Measurements from ENCODE around the gene USE1.

The USE1 gene

DNA sequence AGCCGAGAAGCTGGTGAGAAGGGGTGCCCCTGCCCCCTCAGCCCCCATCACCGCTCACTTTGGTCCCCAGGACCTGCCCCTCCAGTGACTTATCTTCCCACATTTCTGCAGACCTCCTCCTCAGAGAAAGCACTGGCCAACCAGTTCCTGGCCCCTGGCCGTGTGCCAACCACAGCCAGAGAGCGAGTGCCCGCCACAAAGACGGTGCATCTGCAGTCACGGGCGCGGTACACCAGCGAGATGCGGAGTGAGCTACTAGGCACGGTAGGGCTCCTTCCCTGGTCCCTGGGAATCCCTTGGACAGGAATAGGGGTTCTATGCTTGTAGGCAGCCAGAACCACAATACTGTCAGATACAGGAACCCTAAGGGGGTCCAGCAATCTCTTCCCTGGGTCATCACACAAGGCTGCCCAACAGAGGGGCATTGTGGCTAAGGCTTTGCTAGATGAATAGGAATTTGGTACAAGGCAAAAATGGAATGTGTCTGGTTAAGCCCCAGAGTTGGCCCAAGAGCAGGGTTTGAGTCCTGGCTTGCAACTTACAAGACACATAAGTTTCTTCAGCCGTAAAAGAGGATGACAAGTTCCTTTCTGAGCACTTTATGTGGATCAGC lies 1.0 kb downstream of the USE1 start:
- peak overlapping the region; percentile 76 to 87 for H3K4me3 ChIP-seq (ENCODE audit: low read depth in 1 of 2, low read length in 2 of 2)
- H3K4me1 ChIP-seq (ENCODE audit: control insufficient read depth in 1 of 2, insufficient read depth in 2 of 2, low read length in 2 of 2), result peaks cover 12 to 19% of the 10 kb centered on the region in 2 donors
- no peak overlapping the region for H3K27ac ChIP-seq (ENCODE audit: low read depth, low read length)
- H3K36me3 ChIP-seq (ENCODE audit: control insufficient read depth in 1 of 2, insufficient read depth in 2 of 2, low read length in 2 of 2), result peaks cover 4 to 38% of the 10 kb centered on the region in 2 donors
- peak overlapping the region in 1 of 2 donors; percentile 38 for H3K9ac ChIP-seq (ENCODE audit: low read depth in 1 of 2, low read length in 2 of 2)
- no peaks in the 10 kb centered on the region for H3K9me3 ChIP-seq (ENCODE audit: control insufficient read depth in 1 of 2, low read length in 2 of 2)
- no peaks in the 10 kb centered on the region for H3K27me3 ChIP-seq (ENCODE audit: control insufficient read depth in 1 of 2, insufficient read depth in 2 of 2, low read length in 2 of 2)

- peaks cover 4 to 23% of the 10 kb centered on the region in 2 donors for H3K36me3 ChIP-seq (ENCODE audit: control insufficient read depth in 1 of 2, insufficient read depth in 2 of 2, low read length in 2 of 2)
- peaks cover 12 to 19% of the 10 kb centered on the region in 2 donors for H3K4me1 ChIP-seq (ENCODE audit: control insufficient read depth in 1 of 2, insufficient read depth in 2 of 2, low read length in 2 of 2)
- no peak overlapping the region for H3K4me3 ChIP-seq (ENCODE audit: low read depth in 1 of 2, low read length in 2 of 2)
- H3K27ac ChIP-seq (ENCODE audit: low read depth, low read length), result no peak overlapping the region
- no peak overlapping the region for H3K9ac ChIP-seq (ENCODE audit: low read depth in 1 of 2, low read length in 2 of 2)
- no peaks in the 10 kb centered on the region for H3K27me3 ChIP-seq (ENCODE audit: control insufficient read depth in 1 of 2, insufficient read depth in 2 of 2, low read length in 2 of 2)
- H3K9me3 ChIP-seq (ENCODE audit: control insufficient read depth in 1 of 2, low read length in 2 of 2), result no peaks in the 10 kb centered on the region
These were observed 4.1 kb downstream of the USE1 start for GRCh38 chr19:17219286-17219685.

GRCh38 chr19:17220207-17220758 lies 5.1 kb downstream of the USE1 start:
- no peaks in the 10 kb centered on the region for H3K9me3 ChIP-seq (ENCODE audit: control insufficient read depth in 1 of 2, low read length in 2 of 2)
- H3K36me3 ChIP-seq (ENCODE audit: control insufficient read depth in 1 of 2, insufficient read depth in 2 of 2, low read length in 2 of 2), result peaks cover 4 to 23% of the 10 kb centered on the region in 2 donors
- H3K27ac ChIP-seq (ENCODE audit: low read depth, low read length), result no peak overlapping the region
- peaks cover 6 to 13% of the 10 kb centered on the region in 2 donors for H3K4me1 ChIP-seq (ENCODE audit: control insufficient read depth in 1 of 2, insufficient read depth in 2 of 2, low read length in 2 of 2)
- no peak overlapping the region for H3K9ac ChIP-seq (ENCODE audit: low read depth in 1 of 2, low read length in 2 of 2)
- no peak overlapping the region for H3K4me3 ChIP-seq (ENCODE audit: low read depth in 1 of 2, low read length in 2 of 2)
- no peaks in the 10 kb centered on the region for H3K27me3 ChIP-seq (ENCODE audit: control insufficient read depth in 1 of 2, insufficient read depth in 2 of 2, low read length in 2 of 2)

DNA sequence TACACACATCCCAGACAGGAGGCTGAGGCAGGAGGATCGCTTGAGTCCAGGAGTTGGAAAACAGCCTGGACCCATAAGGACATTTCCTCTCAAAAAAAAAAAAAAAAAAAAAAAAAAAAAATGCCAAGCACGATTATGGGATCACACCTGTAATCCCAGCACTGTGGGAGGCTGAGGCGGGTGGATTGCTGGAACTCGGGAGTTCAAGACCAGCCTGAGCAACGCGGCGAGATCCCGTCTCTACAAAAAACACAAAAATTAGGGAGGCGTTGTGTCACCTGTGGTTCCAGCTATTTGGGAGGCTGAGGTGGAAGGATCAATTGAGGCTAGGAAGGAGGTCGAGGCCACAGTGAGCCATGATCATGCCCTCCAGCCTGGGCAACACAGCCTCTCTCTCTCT lies 9.9 kb downstream of the USE1 start:
- Histone ChIP-seq H3K27me3 (ENCODE audit: control insufficient read depth in 1 of 2, insufficient read depth in 2 of 2, low read length in 2 of 2) (no peaks in the 10 kb centered on the region), H3K4me3 (ENCODE audit: low read depth in 1 of 2, low read length in 2 of 2) (no peak overlapping the region)

GRCh38 chr19:17226002-17226933 lies 11.1 kb downstream of the USE1 start, which contains the start of gene OCEL1:
OCEL1 (plus strand) TSS chr19:17226226; CDS start chr19:17226248, 22 bp downstream.
- Histone ChIP-seq H3K4me1 (ENCODE audit: control insufficient read depth in 1 of 2, insufficient read depth in 2 of 2, low read length in 2 of 2) (no peaks in the 10 kb centered on the region), H3K27ac (ENCODE audit: low read depth, low read length) (peak within 1 kb of the TSS; percentile 91), H3K27me3 (ENCODE audit: control insufficient read depth in 1 of 2, insufficient read depth in 2 of 2, low read length in 2 of 2) (no peaks in the 10 kb centered on the region), H3K4me3 (ENCODE audit: low read depth in 1 of 2, low read length in 2 of 2) (peak within 1 kb of the TSS; percentile 72 to 79), H3K36me3 (ENCODE audit: control insufficient read depth in 1 of 2, insufficient read depth in 2 of 2, low read length in 2 of 2) (peaks cover 0 to 22% of the 10 kb centered on the region in 2 donors), H3K9ac (ENCODE audit: low read depth in 1 of 2, low read length in 2 of 2) (peak within 1 kb of the TSS; percentile 51 to 63), H3K9me3 (ENCODE audit: control insufficient read depth in 1 of 2, low read length in 2 of 2) (no peaks in the 10 kb centered on the region)

More for the DNA sequence above, 9.9 kb downstream of the USE1 start:
- no peak overlapping the region for H3K9ac ChIP-seq (ENCODE audit: low read depth in 1 of 2, low read length in 2 of 2)
- no peaks in the 10 kb centered on the region for H3K9me3 ChIP-seq (ENCODE audit: control insufficient read depth in 1 of 2, low read length in 2 of 2)
- no peak overlapping the region for H3K27ac ChIP-seq (ENCODE audit: low read depth, low read length)
- peaks cover 0 to 5% of the 10 kb centered on the region in 2 donors for H3K4me1 ChIP-seq (ENCODE audit: control insufficient read depth in 1 of 2, insufficient read depth in 2 of 2, low read length in 2 of 2)
- peaks cover 0 to 13% of the 10 kb centered on the region in 2 donors for H3K36me3 ChIP-seq (ENCODE audit: control insufficient read depth in 1 of 2, insufficient read depth in 2 of 2, low read length in 2 of 2)

DNA sequence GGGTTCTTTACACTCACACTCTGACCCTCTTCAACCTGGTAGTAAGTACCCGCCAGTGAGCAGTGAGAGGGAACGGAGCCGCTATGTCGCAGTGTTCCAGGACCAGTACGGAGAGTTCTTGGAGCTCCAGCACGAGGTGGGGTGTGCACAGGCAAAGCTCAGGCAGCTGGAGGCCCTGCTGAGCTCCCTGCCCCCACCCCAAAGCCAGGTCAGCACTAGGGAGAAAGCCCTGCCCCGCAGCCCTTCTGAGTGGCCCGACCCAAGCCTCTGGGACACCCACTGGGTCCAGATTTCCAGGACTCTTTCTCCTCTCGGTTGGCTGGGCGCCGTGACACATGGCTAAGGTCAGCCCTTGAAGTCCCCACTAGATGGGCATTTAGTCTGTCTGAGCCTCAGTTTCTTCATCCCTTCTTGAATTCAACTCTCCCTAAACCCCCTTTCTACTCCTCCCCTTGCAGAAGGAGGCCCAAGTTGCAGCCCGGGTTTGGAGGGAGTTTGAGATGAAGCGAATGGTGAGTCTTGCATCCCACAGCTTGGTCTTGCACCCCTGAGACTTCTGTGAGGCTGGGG lies 12.7 kb downstream of the USE1 start:
- Histone ChIP-seq H3K9ac (ENCODE audit: low read depth in 1 of 2, low read length in 2 of 2) (no peak overlapping the region), H3K27me3 (ENCODE audit: control insufficient read depth in 1 of 2, insufficient read depth in 2 of 2, low read length in 2 of 2) (no peaks in the 10 kb centered on the region), H3K4me1 (ENCODE audit: control insufficient read depth in 1 of 2, insufficient read depth in 2 of 2, low read length in 2 of 2) (no peaks in the 10 kb centered on the region), H3K9me3 (ENCODE audit: control insufficient read depth in 1 of 2, low read length in 2 of 2) (no peaks in the 10 kb centered on the region), H3K36me3 (ENCODE audit: control insufficient read depth in 1 of 2, insufficient read depth in 2 of 2, low read length in 2 of 2) (peaks cover 3 to 37% of the 10 kb centered on the region in 2 donors), H3K27ac (ENCODE audit: low read depth, low read length) (no peak overlapping the region), H3K4me3 (ENCODE audit: low read depth in 1 of 2, low read length in 2 of 2) (no peak overlapping the region)

- no peaks in the 10 kb centered on the region for H3K27me3 ChIP-seq (ENCODE audit: control insufficient read depth in 1 of 2, insufficient read depth in 2 of 2, low read length in 2 of 2)
- peaks cover 1 to 4% of the 10 kb centered on the region in 2 donors for H3K4me1 ChIP-seq (ENCODE audit: control insufficient read depth in 1 of 2, insufficient read depth in 2 of 2, low read length in 2 of 2)
- no peak overlapping the region for H3K4me3 ChIP-seq (ENCODE audit: low read depth in 1 of 2, low read length in 2 of 2)
- H3K9ac ChIP-seq (ENCODE audit: low read depth in 1 of 2, low read length in 2 of 2), result no peak overlapping the region
- H3K9me3 ChIP-seq (ENCODE audit: control insufficient read depth in 1 of 2, low read length in 2 of 2), result no peaks in the 10 kb centered on the region
- no peak overlapping the region for H3K27ac ChIP-seq (ENCODE audit: low read depth, low read length)
- H3K36me3 ChIP-seq (ENCODE audit: control insufficient read depth in 1 of 2, insufficient read depth in 2 of 2, low read length in 2 of 2), result peaks cover 3 to 38% of the 10 kb centered on the region in 2 donors
These were observed 14.7 kb downstream of the USE1 start for GRCh38 chr19:17229890-17230289.

DNA sequence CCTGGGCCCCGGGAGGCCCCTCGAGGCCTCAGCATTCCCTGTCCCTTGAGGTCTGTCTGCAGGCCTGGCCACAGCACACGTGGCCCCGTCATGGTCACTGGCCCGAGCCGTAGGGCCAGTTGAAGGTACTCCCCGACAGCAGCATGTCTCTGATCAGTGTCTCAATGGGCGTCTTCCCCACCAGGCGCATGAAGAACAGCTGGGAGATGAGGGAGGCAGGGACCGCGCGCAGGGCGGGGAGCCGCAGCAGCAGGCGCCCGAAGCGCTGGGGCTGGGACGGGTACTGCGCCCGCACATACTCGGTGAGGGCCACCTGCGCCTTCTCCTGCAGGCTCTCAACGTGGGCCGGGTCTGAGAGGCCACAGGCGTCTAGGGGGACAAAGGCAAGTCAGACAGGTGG lies 17.1 kb downstream of the USE1 start:
- H3K27me3 ChIP-seq (ENCODE audit: control insufficient read depth in 1 of 2, insufficient read depth in 2 of 2, low read length in 2 of 2), result no peaks in the 10 kb centered on the region
- H3K4me1 ChIP-seq (ENCODE audit: control insufficient read depth in 1 of 2, insufficient read depth in 2 of 2, low read length in 2 of 2), result peaks cover 15 to 20% of the 10 kb centered on the region in 2 donors
- H3K36me3 ChIP-seq (ENCODE audit: control insufficient read depth in 1 of 2, insufficient read depth in 2 of 2, low read length in 2 of 2), result peaks cover 3 to 38% of the 10 kb centered on the region in 2 donors
- no peak overlapping the region for H3K27ac ChIP-seq (ENCODE audit: low read depth, low read length)
- no peak overlapping the region for H3K4me3 ChIP-seq (ENCODE audit: low read depth in 1 of 2, low read length in 2 of 2)
- no peaks in the 10 kb centered on the region for H3K9me3 ChIP-seq (ENCODE audit: control insufficient read depth in 1 of 2, low read length in 2 of 2)
- H3K9ac ChIP-seq (ENCODE audit: low read depth in 1 of 2, low read length in 2 of 2), result no peak overlapping the region

DNA sequence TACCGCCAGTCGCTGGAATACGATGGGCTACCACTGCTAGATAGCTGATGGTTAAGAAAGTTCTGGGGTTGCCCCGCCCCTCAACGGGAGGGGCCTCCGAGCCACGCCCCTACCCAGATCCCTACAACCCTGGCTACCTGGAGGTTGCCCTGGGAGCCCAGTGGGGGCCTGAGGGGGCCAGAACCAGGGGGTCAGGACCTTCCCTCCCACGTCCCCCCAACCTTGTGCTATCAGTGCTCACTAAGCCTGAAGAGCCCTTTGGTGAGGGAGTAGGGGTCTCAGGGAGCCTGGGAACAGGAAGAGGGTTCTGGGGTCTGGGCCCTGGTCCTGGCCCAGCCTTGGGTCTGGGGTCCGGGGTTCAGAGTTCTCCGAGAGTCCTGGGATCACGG lies 19.7 kb downstream of the USE1 start:
- peak overlapping the region; percentile 20 to 57 for H3K9ac ChIP-seq (ENCODE audit: low read depth in 1 of 2, low read length in 2 of 2)
- H3K27ac ChIP-seq (ENCODE audit: low read depth, low read length), result no peak overlapping the region

More for the DNA sequence above, 19.7 kb downstream of the USE1 start:
- Histone ChIP-seq H3K4me1 (ENCODE audit: control insufficient read depth in 1 of 2, insufficient read depth in 2 of 2, low read length in 2 of 2) (peaks cover 24 to 25% of the 10 kb centered on the region in 2 donors), H3K27me3 (ENCODE audit: control insufficient read depth in 1 of 2, insufficient read depth in 2 of 2, low read length in 2 of 2) (no peaks in the 10 kb centered on the region), H3K9me3 (ENCODE audit: control insufficient read depth in 1 of 2, low read length in 2 of 2) (no peaks in the 10 kb centered on the region), H3K4me3 (ENCODE audit: low read depth in 1 of 2, low read length in 2 of 2) (peak overlapping the region; percentile 58 to 68), H3K36me3 (ENCODE audit: control insufficient read depth in 1 of 2, insufficient read depth in 2 of 2, low read length in 2 of 2) (peaks cover 10 to 40% of the 10 kb centered on the region in 2 donors)
